Measurements from ENCODE around the gene DERA. TPM values are rescaled to one million over a fixed set of nuclear protein-coding genes. Genes with fewer than 3 reads are reported as not detected.

The DERA gene
- total and polyA plus RNA-seq, 9 of the 15 experiments (the other 6 are each of a cell fraction or from before 2014, with no cell fraction given) = 5.5 to 15.5 (median 7.8) TPM

GRCh38 chr12:15882118-15882971 lies 28.8 kb upstream of the DERA start, which contains the start of gene STRAP (continued):
- peak; percentile 73 for TF ChIP-seq THAP12 (CRISPR knock-in tag; IDR thresholded peaks at IDR 0.05)
- peak; percentile 98 for TF ChIP-seq CREM (IDR thresholded peaks at IDR 0.05; ENCODE audit: low read depth)
- TF ChIP-seq PTBP1 (IDR thresholded peaks at IDR 0.05; ENCODE audit: low read depth, low read length) = no peak
- TF ChIP-seq SMAD1 (IDR thresholded peaks at IDR 0.05; ENCODE audit: low read depth, low read length, partially characterized antibody) = peak; percentile 57
- peak; percentile 38 for TF ChIP-seq MYC (IDR thresholded peaks at IDR 0.05; ENCODE audit: low read depth, low read length)
- TF ChIP-seq MYC (CRISPR knock-in tag; IDR thresholded peaks at IDR 0.05; ENCODE audit: borderline replicate concordance, low read depth) = no peak
- TF ChIP-seq SMARCE1 (IDR thresholded peaks at IDR 0.05) = no peak
- TF ChIP-seq ZNF146 (CRISPR knock-in tag; IDR thresholded peaks at IDR 0.05; ENCODE audit: unreplicated experiment) = no peak
- TF ChIP-seq ELF4 (CRISPR knock-in tag; IDR thresholded peaks at IDR 0.05) = no peak
- TF ChIP-seq ZNF639 (CRISPR knock-in tag; conservative IDR thresholded peaks at IDR 0.05 in 1 of 2, IDR thresholded peaks at IDR 0.05 in 1 of 2) = peak in 1 of 2 experiments; percentile 55; a peak in 1 of 4 replicates
- TF ChIP-seq RAD21 (CRISPR knock-in tag; conservative IDR thresholded peaks at IDR 0.05 in 1 of 2, IDR thresholded peaks at IDR 0.05 in 1 of 2) = no peak
- TF ChIP-seq THRAP3 (IDR thresholded peaks at IDR 0.05; ENCODE audit: borderline replicate concordance) = no peak
- no peak for TF ChIP-seq CTCFL (IDR thresholded peaks at IDR 0.05; ENCODE audit: borderline replicate concordance, insufficient read depth, low read depth, low read length, poor library complexity, severe bottlenecking)
- TF ChIP-seq TSC22D4 (tag; IDR thresholded peaks at IDR 0.05) = no peak
- TF ChIP-seq NKRF (IDR thresholded peaks at IDR 0.05; ENCODE audit: borderline replicate concordance) = peak; percentile 79
- TF ChIP-seq ZNF408 (CRISPR knock-in tag; IDR thresholded peaks at IDR 0.05; ENCODE audit: low read depth) = no peak
- TF ChIP-seq ZNF282 (CRISPR knock-in tag; IDR thresholded peaks at IDR 0.05) = no peak

All from K562 (cell line).